A172 (cell line): ENCODE results near the gene HDHD2. TPM values are rescaled to one million over a fixed set of nuclear protein-coding genes. Genes with fewer than 3 reads are reported as not detected.

Experiments
- DNase-seq: peaks from one replicate; pipeline ENCODE4 v3.0.0-alpha.2; 2015; ENCODE audit warnings: low spot score
- total RNA-seq: library from RNA; depleted of rRNA; stranded (reverse); fragments of >200 nt; shearing (Covaris generic); gene quantifications from 2 replicates; pipeline ENCODE4 v1.2.3, GENCODE V29; 2014

The HDHD2 gene
- total RNA-seq, 1 experiment from 2014 or later = 18.2 TPM

- no peak for DNase-seq
Measured at GRCh38 chr18:47146206-47146605, 4.1 kb downstream of the HDHD2 start.

- no peak for DNase-seq
Measured at GRCh38 chr18:47143899-47144485, 6.3 kb downstream of the HDHD2 start.

DNA sequence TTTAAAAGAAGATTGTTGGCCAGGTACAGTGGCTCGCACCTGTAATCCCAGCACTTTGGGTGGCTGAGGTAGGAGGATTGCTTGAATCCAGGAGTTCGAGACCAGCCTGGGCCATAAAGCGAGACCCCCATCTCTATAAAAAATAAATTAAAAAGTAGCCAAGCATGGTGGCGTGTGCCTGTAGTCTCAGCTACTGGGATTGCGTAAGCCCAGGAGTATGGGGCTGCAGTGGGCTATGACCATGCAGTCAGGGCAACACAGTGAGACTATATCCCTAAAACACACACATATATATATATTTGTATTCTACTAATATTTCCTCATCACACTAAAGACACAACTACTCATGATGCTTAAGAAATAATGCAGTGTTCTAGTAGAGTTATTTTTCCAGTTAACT, 7.1 kb downstream of the HDHD2 start:
- DNase-seq = no peak

GRCh38 chr18:47141289-47141688, 9.0 kb downstream of the HDHD2 start:
- DNase-seq = no peak

GRCh38 chr18:47121146-47121545, 29.2 kb downstream of the HDHD2 start:
- no peak for DNase-seq

DNA sequence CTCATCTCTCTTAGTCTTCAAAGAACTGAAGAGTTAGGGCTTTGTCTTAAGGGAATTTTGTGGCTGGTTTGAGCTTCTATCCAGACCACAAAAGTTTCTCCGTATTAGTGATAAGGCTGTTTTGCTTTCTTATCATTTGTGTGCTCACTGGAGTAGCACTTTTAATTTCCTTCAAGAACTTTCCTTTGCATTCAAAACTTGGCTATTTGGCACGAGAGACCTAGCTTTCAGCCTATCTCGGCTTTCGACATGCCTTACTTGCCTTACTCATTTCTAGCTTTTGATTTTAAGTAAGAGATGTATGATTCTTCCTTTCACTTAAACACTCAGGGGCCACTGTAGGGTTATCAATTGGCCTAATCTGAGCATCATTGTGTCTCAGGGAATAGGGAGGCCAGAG, 29.9 kb downstream of the HDHD2 start:
- no peak for DNase-seq

DNA sequence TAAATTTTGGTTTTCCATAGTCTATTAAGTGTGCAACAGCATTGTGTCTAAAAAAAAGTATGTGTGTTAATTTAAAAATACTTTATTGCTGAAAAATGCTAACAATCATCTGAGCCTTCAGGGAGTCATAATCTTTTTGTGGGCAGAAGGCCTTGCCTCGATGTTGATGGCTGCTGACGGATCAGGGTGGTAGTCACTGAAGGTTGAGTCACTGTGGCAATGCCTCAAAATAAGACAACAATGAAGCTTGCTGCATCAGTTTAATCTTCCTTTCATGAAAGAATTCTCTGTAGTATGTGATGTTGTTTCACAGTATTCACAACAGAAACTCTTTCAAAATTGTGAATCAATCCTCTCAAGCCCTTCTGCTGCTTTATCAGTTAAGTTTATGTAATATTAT, 31.3 kb downstream of the HDHD2 start:
- peak; percentile 13 for DNase-seq

GRCh38 chr18:47115205-47115604, 35.1 kb downstream of the HDHD2 start:
- no peak for DNase-seq

DNA sequence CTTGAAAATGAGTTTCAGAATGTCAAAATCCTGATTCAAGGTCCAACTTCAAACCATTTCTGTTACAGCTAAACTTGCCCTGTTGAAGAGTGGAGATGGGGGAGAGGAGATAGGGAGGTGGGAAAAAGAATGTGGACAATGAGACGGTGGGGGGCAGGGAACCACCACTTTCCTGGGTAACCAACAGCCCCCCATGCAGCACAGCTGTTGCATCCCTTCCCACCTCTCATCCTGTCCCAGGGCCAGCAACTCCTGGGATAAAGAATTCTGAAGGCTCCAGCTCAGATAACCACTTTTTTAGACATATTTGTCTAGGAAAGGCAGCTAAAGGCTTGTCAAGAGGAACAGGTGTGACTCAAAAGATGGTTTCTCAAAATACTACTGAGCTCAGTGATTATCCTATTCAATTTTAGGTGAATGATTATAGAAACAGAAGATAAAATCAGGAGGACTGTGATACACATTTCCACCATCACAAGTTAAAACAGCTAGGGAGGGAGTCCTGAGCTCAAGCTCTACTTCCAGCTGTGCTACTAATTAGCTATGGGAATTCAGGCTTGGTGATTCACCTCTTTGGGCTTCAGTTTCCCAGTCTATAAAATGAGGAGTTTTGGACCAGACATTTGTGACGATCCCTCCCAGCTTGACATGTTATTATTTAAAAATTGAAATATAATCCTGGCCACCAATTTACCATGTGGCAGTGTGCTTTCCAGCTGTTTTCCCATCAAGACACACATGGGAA, 36.3 kb downstream of the HDHD2 start:
- DNase-seq = peak; percentile 45

GRCh38 chr18:47110492-47111274, 39.6 kb downstream of the HDHD2 start:
- DNase-seq = peak; percentile 22

DNA sequence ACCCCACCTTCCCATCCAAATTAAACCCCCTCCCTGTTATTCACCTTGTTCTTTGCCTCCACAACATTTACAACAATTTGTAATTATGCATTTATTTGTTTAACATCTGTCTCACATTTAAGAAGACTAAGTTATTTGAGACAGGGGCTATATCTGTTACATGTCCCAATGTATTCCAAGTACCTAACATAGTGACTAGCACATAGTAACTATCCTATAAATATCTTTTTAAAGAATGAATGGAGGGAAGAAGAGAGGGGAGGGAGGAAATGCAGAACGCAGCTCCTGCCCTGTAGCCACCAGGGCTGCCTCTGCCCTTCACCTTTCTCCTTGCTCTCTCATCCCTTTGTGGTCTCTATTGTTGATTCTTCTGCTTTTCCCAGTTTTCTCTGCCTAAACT, 40.6 kb downstream of the HDHD2 start:
- no peak for DNase-seq

DNA sequence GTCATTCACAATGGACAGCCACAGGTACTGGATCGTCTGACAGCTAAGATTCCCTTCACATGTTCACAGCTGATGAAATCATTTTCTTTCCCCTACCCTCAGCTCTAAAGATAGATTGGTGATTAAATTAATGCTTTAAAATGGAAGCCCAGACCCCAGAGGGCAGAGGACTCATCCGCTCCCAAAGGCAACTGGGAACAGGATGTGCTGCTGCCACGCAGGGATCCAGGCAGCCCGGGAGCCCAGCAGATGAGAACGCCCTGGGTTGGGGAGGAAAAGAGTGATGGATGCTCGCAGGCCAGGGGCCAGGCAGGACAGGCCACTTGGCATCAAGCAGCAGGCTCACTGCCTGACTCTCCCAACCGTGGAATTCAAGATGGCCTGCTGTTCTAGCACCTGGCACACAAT, 41.3 kb downstream of the HDHD2 start:
- no peak for DNase-seq

DNA sequence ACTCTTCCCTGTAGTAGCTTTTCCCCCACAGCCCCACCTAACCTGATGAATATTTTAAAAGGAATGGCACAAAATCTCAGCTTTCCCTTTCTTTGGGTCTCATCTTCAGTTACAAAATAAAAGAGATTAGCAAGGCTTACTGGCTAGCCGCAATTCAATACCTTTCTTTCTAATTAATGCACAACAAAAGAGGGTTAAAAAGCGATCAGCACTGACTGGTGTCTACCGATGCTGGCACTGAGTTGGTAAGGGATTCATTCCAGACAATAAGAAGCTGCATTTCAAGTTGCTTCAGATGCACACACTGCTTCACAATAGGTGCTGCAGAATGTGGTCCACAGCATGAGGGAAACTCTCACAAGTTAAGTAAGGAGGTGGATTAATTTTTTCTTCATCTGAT, 41.9 kb downstream of the HDHD2 start:
- no peak for DNase-seq

GRCh38 chr18:47100212-47100831, 50.0 kb downstream of the HDHD2 start:
- DNase-seq = peak; percentile 43

- DNase-seq = no peak
Measured at GRCh38 chr18:47095810-47096209, 54.5 kb downstream of the HDHD2 start.

GRCh38 chr18:47087676-47088075, 62.6 kb downstream of the HDHD2 start:
- no peak for DNase-seq

DNA sequence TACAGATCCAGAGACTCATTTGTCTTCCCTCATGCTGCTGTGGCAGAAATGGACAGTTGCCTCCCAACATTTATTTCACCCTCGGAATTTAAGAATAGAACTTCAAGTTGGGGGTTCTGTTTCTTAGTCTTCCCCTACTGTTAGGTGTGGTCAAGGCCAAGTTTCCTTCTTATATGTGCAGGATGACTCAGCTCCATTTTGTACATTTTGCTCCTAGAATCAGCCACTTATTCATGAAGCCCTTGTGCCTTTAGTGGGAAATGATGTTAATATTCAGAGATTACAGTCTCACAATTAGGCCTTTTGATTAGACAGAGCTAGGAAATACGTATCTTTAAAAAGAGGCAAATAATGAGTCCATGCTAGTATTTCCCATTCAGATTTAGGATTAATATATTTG, 68.7 kb downstream of the HDHD2 start:
- no peak for DNase-seq

GRCh38 chr18:47080872-47081271, 69.4 kb downstream of the HDHD2 start:
- no peak for DNase-seq

DNA sequence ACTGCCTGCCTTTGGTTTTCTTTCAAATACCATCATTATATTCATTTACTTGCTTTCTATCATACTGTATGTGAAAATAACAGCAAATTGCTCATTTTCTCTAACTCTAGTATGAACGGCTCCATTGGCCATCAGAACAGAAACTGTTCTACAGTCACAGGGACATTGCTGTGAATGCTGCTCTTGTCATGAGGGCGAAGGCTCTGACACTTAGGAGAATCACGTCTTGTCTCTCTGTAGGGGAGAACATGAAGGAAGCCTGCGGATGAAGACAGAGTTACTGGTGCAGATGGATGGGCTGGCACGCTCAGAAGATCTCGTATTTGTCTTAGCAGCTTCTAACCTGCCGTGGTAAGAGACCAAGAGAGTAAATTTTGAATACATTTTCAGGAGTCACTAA, 73.2 kb downstream of the HDHD2 start:
- DNase-seq = no peak

DNA sequence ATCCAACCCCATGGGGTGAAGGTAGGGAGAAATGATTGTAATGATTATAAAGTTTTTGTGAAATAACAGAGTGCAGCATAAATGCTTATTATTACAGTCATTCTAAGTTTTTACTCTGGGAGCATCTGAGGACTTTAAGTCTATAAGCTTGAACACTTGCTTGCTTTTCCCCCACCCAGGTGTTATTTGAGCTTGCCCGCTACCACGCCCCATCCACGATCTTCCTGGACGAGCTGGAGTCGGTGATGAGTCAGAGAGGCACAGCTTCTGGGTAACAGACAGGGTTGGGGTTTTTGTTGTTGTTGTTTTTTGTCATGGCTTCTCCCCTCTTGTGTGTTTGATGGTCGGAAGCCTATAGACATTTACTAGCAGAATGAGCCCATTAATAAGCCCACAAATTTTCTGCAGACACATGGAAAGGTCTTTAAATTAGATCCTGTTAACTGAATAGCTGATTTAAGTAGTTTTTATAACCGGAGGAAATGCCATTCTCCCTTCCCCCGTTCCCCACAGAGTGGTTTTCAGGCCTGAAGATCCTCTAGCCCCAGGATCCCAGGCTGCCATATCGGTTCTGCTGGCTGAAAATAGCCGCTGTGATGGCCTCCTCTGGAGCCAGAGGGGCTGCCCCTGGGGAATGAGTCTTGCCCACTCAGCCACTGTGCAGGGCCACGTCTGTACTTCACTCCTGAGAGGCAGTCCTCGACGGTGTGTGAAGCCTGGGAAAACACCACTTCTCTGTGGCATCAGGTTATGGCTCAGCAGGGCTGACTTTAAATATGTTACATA, 75.0 kb downstream of the HDHD2 start:
- DNase-seq = peak; percentile 46

DNA sequence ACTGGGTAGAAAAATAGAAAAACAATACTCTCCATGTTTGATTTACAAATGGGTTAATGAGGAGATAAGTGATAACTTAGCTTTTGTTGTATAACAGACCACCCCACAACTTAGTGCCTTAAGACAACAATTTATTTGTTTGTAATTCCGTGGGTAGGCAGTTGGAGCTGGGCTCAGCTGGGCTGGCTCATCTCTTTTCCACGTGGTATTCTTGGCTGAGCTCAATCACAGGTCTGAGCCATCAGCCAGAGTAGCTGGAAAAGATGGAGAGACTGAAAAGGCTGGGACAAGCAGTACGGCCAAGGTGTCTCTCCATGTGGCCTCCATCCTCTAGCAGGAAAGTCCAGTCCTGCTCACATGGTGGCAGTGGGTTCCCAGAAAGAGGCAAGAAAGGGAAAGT, 82.7 kb downstream of the HDHD2 start:
- DNase-seq = no peak

DNA sequence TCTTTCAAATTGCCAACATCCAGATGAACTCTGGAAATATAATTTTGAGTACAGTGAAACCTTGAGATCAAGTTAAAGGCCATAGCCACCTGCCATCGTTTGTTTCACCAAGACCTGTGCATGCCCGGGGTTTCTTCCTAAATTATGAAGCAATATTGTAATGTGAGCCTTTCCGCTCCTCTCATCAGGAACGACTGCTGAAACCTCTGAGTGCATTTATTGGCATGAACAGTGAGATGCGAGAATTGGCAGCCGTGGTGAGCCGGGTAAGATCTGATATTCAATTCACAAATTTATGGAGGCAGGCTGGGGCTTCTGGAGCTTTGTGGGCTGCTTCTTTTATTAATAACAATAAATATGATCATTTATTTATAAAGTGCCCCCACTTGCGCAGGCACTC, 87.2 kb downstream of the HDHD2 start:
- no peak for DNase-seq
